Measurements from ENCODE around the gene AHNAK2. TPM values are rescaled to one million over a fixed set of nuclear protein-coding genes. Genes with fewer than 3 reads are reported as not detected.

Gene AHNAK2
- total RNA-seq, 1 donor from 2014 or later: 11.5 TPM

Other genes starting within 250 kb of the AHNAK2 start
- gene SIVA1, start 225.2 kb downstream of the AHNAK2 start, total RNA-seq: 51.7 TPM
- gene AKT1, start 182.6 kb downstream of the AHNAK2 start, total RNA-seq: 151 TPM
- 3.7 TPM for gene ZBTB42, start 177.3 kb downstream of the AHNAK2 start, total RNA-seq
- 1.6 TPM for gene CEP170B, start 113.1 kb downstream of the AHNAK2 start, total RNA-seq
- gene PLD4, start 53.5 kb downstream of the AHNAK2 start, total RNA-seq: 7.8 TPM
- gene CLBA1, start 7.4 kb upstream of the AHNAK2 start, total RNA-seq: 2.1 TPM
- 15.1 TPM for gene CDCA4, start 42.7 kb upstream of the AHNAK2 start, total RNA-seq
- gene GPR132, start 87.1 kb upstream of the AHNAK2 start, total RNA-seq: 1.6 TPM
- gene JAG2, start 190.4 kb upstream of the AHNAK2 start, total RNA-seq: 33.9 TPM
- gene NUDT14, start 202.9 kb upstream of the AHNAK2 start, total RNA-seq: 17.2 TPM

Data from skeletal muscle tissue (tissue), 1 donor.